NCI-H82 treated with DMSO at 0.1 percent for 48 hours (cell line): Measurements from ENCODE around the gene CENPM.
"Not testable (repeated sequence)": the region's sequence is repeated elsewhere in the genome, so short reads cannot be mapped to it uniquely, and the experiment has no call there.

Experiments used
- DNase-seq: peaks from one replicate; lab custom pipeline; 2025; ENCODE audit not compliant: unreplicated experiment; lab: John Stamatoyannopoulos, UW

CENPM gene

GRCh38 chr22:41966607-41967240, 19.8 kb upstream of the CENPM start:
- DNase-seq: peak; percentile 63

- no peak for DNase-seq
Measured at GRCh38 chr22:41966225-41966606, 19.3 kb upstream of the CENPM start.

DNA sequence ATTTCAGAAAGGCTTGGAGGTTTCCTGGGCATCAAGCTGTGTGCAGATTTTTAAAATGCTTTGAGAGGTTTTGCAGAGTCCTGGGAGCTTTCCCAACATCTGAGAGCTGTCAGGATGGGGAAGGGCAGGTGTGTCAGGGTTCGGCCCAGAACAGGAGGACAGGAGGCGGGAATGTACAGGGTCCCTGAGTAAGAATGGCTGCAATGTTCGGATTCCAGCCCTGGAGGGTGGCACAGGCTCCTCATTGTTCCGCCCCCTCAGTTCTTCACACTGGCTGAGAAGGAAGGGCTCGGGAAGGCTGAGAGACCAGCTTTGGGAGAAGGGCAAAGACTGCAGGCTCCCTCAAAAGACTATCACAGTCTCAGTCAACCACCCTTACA, 17.1 kb upstream of the CENPM start:
- no peak for DNase-seq

GRCh38 chr22:41963453-41964111, 16.6 kb upstream of the CENPM start:
- DNase-seq: no peak

DNA sequence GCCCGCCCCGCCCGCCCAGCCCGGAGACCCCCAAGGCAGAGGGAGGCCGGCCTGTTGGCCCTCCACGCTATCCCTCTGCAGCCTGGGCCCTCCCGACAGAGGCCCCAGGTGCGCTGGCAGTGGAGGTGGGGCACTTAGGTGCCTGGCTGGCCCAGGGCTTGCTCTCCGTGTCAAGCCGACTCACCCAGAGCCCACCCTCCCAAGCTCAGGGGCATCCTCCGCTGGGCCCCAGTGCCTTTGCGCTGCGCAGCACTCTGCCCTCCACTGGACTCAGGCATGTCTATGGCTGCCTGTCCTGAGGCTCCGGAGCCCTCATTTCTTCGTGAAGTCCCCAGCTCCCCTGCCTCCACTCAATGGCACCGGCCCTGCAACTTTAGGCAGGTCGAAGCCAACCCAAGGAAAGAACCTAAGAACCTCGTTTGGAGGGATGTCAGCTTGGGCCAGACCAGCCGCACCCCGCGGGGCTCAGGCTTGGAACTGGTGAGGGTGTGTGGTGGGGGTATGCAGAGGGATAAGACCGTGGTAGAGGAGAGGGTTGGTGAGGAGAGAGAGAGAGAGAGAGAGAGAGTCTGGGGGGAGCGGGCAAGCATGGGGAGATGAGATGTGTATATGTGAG, 11.1 kb upstream of the CENPM start:
- DNase-seq: no peak

DNA sequence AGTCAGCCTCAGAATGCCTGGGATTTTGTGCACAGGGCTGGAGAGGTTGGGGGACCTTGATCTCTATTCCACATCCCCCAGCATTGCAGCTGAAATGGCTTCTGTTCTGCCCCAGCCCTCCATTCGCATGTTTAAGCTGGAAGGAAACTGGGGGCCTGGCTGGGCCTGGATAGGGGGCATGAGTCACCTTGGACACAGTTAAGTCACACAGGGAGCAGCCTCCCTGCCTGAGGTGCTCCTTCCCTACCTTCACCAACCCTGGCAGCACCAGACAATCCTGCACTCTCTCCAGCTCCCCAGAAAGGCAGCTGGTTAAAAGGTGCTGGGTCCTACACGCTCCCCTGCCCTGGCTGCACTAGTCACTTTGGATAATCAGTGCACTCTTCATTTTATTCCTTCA, 5.8 kb upstream of the CENPM start:
- no peak for DNase-seq

- peak; percentile 11 for DNase-seq
Measured at GRCh38 chr22:41951898-41952474, 5.0 kb upstream of the CENPM start, which contains the start of gene SMIM45. Gene SMIM45, plus strand, starts transcription at chr22:41952150.

DNA sequence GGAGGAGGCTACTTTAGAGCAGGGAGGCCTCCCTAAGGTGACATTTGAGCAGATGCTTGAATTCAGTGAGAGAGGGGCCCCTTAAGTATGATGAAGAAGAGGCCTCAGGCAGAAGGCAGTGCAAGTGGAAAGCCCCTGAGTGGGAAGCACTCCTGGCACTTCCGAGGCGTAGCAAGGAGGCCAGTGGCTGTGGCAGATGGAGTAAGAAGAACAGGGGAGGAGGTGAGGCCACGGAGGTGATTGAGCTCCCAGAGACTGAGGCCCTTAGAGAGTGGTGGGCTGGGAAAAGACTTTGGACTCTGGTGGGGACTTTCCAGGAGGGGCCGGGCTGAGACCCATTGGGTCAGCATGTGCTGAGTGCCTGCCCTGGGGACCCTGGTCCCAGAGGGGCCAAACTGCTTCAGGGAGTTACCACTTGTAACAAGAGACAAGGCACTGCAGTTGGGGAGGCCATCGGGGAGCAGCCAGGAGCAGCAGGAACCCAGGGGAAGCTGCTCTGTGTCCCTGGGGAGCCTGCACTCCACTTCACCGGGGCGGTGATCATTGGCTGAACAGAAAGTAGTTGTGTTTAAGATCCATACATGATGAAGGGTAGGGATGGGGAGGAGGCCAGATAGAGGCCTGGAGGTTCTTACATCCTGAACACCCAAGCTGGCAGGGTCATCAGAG, 2.5 kb upstream of the CENPM start:
- DNase-seq: no peak

DNA sequence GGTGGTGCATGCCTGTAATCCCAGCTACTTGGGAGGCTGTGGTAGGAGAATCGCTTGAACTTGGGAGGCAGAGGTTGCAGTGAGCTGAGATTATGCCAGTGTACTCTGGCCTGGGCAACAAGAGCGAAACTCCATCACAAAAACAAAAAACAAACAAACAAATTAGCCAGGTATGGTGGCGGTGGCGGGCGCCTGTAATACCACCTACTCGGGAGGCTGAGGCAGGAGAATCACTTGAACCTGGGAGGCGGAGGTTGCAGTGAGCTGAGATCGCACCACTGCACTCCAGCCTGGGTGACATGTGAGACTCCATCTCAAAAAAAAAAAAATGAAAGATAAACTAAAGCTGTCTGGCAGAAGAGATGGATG, 2.0 kb upstream of the CENPM start:
- not testable (repeated sequence) for DNase-seq

- no peak for DNase-seq
Measured at GRCh38 chr22:41948142-41948541, 1.2 kb upstream of the CENPM start.

DNA sequence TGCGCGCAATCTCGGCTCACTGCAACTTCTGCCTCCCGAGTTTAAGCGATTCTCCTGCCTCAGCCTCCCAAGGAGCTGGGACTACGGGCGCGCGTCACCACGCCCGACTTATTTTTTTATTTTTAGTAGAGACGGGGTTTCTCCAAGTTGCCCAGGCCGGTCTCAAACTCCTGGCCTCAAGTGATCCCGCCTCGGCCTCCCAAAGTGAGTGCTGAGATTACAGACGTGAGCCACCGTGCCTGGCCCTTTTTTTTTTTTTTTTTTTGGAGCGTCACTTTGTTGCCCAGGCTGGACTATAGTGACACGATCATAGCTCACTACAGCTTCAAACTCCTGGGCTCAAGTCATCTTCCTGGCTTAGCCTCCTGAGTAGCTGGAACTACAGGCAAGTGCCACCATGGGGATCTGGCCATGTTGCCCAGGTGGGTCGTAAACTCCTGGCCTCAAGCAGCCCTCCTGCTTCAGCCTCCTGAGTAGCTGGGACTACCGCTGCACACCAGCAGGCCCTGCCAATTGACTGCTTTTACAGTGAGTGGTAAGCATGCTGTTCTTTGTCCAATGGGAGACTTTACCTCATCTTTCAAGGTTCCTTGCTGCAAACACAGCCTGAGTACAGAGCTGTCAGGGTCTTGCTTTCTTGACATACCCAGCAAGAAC, 600 bp upstream of the CENPM start:
- no peak for DNase-seq

GRCh38 chr22:41943661-41944209, 3.2 kb downstream of the CENPM start:
- DNase-seq: no peak

GRCh38 chr22:41940832-41941765, 5.9 kb downstream of the CENPM start:
- DNase-seq: peak; percentile 25

- no peak for DNase-seq
Measured at GRCh38 chr22:41939981-41940831, 6.7 kb downstream of the CENPM start.

- no peak for DNase-seq
Measured at GRCh38 chr22:41936894-41937169, 10.1 kb downstream of the CENPM start.

DNA sequence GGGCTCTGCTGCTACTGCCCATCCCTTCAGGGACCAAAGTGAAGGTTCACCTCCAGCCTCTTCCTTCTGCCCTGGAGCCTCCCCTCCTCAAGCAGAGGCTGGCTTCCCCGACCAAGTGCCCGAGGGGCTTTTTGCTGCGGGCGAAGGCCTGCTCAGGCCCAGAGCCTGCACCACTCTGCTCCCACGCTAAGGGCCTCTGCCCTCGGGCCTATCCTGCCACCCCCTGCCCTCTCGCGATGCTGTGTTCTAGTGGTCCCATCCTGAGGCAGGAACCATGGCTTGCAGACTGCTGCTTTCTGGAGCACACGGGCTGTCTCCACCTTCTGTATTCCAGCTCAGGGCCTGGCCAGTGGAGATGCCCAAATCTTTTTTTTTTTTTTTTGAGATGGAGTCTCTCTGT, 11.4 kb downstream of the CENPM start:
- DNase-seq: no peak

DNA sequence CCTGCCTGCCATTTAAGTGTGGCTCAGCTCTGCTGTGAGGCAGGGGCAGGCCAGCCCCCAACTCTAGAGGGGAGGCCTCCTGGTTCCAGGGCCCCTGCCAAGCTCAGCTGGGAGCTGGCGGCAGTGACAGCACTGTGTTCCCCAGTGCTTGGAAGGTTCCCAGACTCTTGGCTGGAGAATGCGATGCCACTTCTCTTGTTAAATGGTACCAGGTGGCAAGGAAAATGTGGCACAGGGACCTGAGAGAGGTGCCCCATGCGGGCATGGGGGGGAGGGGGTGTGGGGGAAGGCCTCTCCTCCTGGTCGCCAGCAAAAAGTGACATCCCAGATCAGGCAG, 12.0 kb downstream of the CENPM start:
- no peak for DNase-seq

- DNase-seq: no peak
Measured at GRCh38 chr22:41934284-41935014, 12.5 kb downstream of the CENPM start.
